ENCODE data around the gene ESPNL.
A peak's percentile ranks its signal among the peaks of the same experiment; 100 is the strongest.

Gene ESPNL

DNA sequence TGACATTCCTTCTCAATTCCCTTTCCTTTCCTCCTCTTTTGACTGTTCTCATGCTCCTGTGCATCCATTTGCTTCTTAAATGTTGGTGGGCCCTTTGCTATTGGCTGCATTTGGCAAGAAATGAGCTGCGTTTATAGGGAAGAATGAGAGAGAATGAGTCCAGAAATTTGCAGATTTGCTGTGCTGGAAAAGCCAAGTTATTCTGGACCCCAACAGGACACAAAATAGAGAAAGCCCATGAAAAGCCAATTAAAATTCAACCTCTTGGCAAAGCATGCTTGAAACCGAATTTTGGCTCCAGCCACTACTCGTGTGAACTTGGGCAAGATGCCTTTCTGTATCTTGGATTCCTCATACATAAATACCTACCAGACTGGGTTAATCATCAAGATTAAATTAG is 40.6 kb upstream of the ESPNL start:
- Histone ChIP-seq H2BK120ac (ENCODE audit: insufficient read depth, low read length, poor library complexity) (no peak overlapping the region), H2BK5ac (ENCODE audit: low read depth, low read length, poor library complexity) (no peak overlapping the region), H2AFZ (ENCODE audit: insufficient read depth, low read length, poor library complexity) (no peak overlapping the region), H3K18ac (ENCODE audit: low read length) (no peak overlapping the region), H3K27me3 (ENCODE audit: insufficient read depth, low read length) (no peaks in the 10 kb centered on the region), H4K12ac (ENCODE audit: low read depth, low read length) (no peak overlapping the region), H4K91ac (ENCODE audit: low read depth, low read length) (no peak overlapping the region), H3K79me2 (ENCODE audit: control insufficient read depth, insufficient read depth, low read length, poor library complexity) (peaks cover 6% of the 10 kb centered on the region), H3K9me3 (ENCODE audit: insufficient read depth, low read depth, low read length) (peaks cover 1% of the 10 kb centered on the region), H2BK12ac (ENCODE audit: low read length) (no peak overlapping the region), H3K36me3 (ENCODE audit: control insufficient read depth in 1 of 2, insufficient read depth in 2 of 2, low read length in 2 of 2) (no peaks in the 10 kb centered on the region), H3K4me2 (ENCODE audit: low read length) (no peak overlapping the region), H3K23ac (ENCODE audit: low read length) (no peak overlapping the region), H4K8ac (ENCODE audit: low read depth, low read length) (no peak overlapping the region), H3K4me1 (ENCODE audit: control insufficient read depth in 1 of 2, insufficient read depth in 2 of 2, low read length in 2 of 2) (peaks cover 0 to 8% of the 10 kb centered on the region in 2 experiments), H3K79me1 (ENCODE audit: low read length) (peaks cover 9% of the 10 kb centered on the region), H3K27ac (ENCODE audit: low read depth, low read length) (no peak overlapping the region), H3K14ac (ENCODE audit: low read length) (no peak overlapping the region), H2AK5ac (ENCODE audit: low read length) (no peak overlapping the region), H3K4ac (ENCODE audit: low read depth, low read length) (no peak overlapping the region), H3K9ac (ENCODE audit: low read length) (no peak overlapping the region), H3K4me3 (ENCODE audit: low read depth, low read length) (no peak overlapping the region)
- no peak for DNase-seq
- no CpG with 5 or more reads among the region's 3 CpGs for WGBS (ENCODE audit: extremely low coverage, insufficient coverage, insufficient read length)

GRCh38 chr2:238060096-238060541 is 40.0 kb upstream of the ESPNL start:
- Histone ChIP-seq H3K79me1 (ENCODE audit: low read length) (peaks cover 9% of the 10 kb centered on the region), H4K8ac (ENCODE audit: low read depth, low read length) (peak overlapping the region; percentile 98), H3K23ac (ENCODE audit: low read length) (no peak overlapping the region), H2BK12ac (ENCODE audit: low read length) (no peak overlapping the region), H3K27ac (ENCODE audit: low read depth, low read length) (peak overlapping the region; percentile 68), H4K91ac (ENCODE audit: low read depth, low read length) (peak overlapping the region; percentile 91), H2AFZ (ENCODE audit: insufficient read depth, low read length, poor library complexity) (peak overlapping the region; percentile 99), H3K9me3 (ENCODE audit: insufficient read depth, low read depth, low read length) (peaks cover 1% of the 10 kb centered on the region), H2BK120ac (ENCODE audit: insufficient read depth, low read length, poor library complexity) (peak overlapping the region; percentile 86), H3K14ac (ENCODE audit: low read length) (peak overlapping the region; percentile 91), H2BK5ac (ENCODE audit: low read depth, low read length, poor library complexity) (peak overlapping the region; percentile 60), H3K9ac (ENCODE audit: low read length) (peak overlapping the region; percentile 94), H3K27me3 (ENCODE audit: insufficient read depth, low read length) (no peaks in the 10 kb centered on the region), H3K18ac (ENCODE audit: low read length) (peak overlapping the region; percentile 96), H3K36me3 (ENCODE audit: control insufficient read depth in 1 of 2, insufficient read depth in 2 of 2, low read length in 2 of 2) (no peaks in the 10 kb centered on the region), H3K4ac (ENCODE audit: low read depth, low read length) (peak overlapping the region; percentile 85), H3K4me1 (ENCODE audit: control insufficient read depth in 1 of 2, insufficient read depth in 2 of 2, low read length in 2 of 2) (peaks cover 0 to 8% of the 10 kb centered on the region in 2 experiments), H3K4me2 (ENCODE audit: low read length) (peak overlapping the region; percentile 61), H2AK5ac (ENCODE audit: low read length) (no peak overlapping the region), H4K12ac (ENCODE audit: low read depth, low read length) (peak overlapping the region; percentile 98), H3K79me2 (ENCODE audit: control insufficient read depth, insufficient read depth, low read length, poor library complexity) (peaks cover 6% of the 10 kb centered on the region), H3K4me3 (ENCODE audit: low read depth, low read length) (peak overlapping the region; percentile 88)
- no CpG with 5 or more reads among the region's 18 CpGs for WGBS (ENCODE audit: extremely low coverage, insufficient coverage, insufficient read length)
- no peak for DNase-seq

DNA sequence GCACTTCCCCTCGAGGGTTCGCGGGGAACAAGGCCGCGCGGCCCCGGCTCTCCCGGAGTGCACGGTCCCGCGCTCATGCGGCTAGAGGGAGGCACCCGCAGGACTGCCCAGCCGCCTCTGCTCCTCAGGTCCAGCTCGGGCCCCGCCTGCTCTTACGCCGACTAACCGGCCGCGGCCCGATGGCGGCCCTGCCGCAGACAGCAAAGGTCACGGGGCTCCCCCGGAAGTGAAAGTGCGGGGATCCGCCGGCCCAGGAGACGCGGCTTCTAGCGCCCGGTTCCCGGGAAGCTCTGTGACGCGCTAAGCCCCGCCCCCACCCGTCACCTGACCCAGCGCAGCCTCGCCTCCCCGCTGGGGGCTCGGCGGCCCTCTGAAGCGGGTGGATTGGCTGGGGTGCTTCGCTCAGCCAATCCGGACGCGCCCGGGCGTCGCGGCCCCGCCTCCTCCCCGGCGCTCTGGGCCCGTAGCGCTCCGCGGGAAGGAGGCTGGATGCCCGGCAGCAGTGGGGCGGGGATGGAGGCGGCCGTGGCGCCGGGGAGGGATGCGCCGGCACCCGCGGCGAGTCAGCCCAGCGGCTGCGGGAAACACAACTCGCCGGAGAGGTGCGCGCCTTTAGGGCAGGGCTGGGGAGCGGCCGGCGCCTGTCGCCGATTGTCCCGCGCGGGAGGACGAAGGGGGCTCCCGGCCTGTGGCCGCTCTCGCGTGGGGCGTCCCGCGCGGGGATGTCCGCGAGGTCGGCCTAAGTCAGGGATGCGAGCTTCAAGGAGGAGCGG is 39.4 kb upstream of the ESPNL start, which contains the start of gene SCLY:
Gene SCLY, plus strand, starts transcription at position 460 of the 773 bp plus-strand sequence. Its CDS starts 54 bp downstream, at position 514.
- Histone ChIP-seq H2AFZ (ENCODE audit: insufficient read depth, low read length, poor library complexity) (peak within 1 kb of the TSS; percentile 99), H3K4me3 (ENCODE audit: low read depth, low read length) (peak within 1 kb of the TSS; percentile 88), H3K9me3 (ENCODE audit: insufficient read depth, low read depth, low read length) (peaks cover 1% of the 10 kb centered on the region), H2BK12ac (ENCODE audit: low read length) (no peak within 1 kb of the TSS), H3K4me1 (ENCODE audit: control insufficient read depth in 1 of 2, insufficient read depth in 2 of 2, low read length in 2 of 2) (peaks cover 0 to 8% of the 10 kb centered on the region in 2 experiments), H3K4me2 (ENCODE audit: low read length) (peak within 1 kb of the TSS; percentile 76), H4K91ac (ENCODE audit: low read depth, low read length) (peak within 1 kb of the TSS; percentile 91), H2AK5ac (ENCODE audit: low read length) (peak within 1 kb of the TSS; percentile 24), H3K23ac (ENCODE audit: low read length) (no peak within 1 kb of the TSS), H4K12ac (ENCODE audit: low read depth, low read length) (peak within 1 kb of the TSS; percentile 98), H4K8ac (ENCODE audit: low read depth, low read length) (peak within 1 kb of the TSS; percentile 98), H3K79me2 (ENCODE audit: control insufficient read depth, insufficient read depth, low read length, poor library complexity) (peaks cover 6% of the 10 kb centered on the region), H3K79me1 (ENCODE audit: low read length) (peaks cover 9% of the 10 kb centered on the region), H3K27me3 (ENCODE audit: insufficient read depth, low read length) (no peaks in the 10 kb centered on the region), H3K9ac (ENCODE audit: low read length) (peak within 1 kb of the TSS; percentile 94), H3K36me3 (ENCODE audit: control insufficient read depth in 1 of 2, insufficient read depth in 2 of 2, low read length in 2 of 2) (no peaks in the 10 kb centered on the region), H3K14ac (ENCODE audit: low read length) (peak within 1 kb of the TSS; percentile 91), H3K4ac (ENCODE audit: low read depth, low read length) (peak within 1 kb of the TSS; percentile 85), H3K27ac (ENCODE audit: low read depth, low read length) (peak within 1 kb of the TSS; percentile 68), H3K18ac (ENCODE audit: low read length) (peak within 1 kb of the TSS; percentile 96), H2BK120ac (ENCODE audit: insufficient read depth, low read length, poor library complexity) (peak within 1 kb of the TSS; percentile 86), H2BK5ac (ENCODE audit: low read depth, low read length, poor library complexity) (peak within 1 kb of the TSS; percentile 60)
- peak; percentile 96 to 97 for DNase-seq
- WGBS (ENCODE audit: extremely low coverage, insufficient coverage, insufficient read length), result no CpG with 5 or more reads among the region's 98 CpGs

DNA sequence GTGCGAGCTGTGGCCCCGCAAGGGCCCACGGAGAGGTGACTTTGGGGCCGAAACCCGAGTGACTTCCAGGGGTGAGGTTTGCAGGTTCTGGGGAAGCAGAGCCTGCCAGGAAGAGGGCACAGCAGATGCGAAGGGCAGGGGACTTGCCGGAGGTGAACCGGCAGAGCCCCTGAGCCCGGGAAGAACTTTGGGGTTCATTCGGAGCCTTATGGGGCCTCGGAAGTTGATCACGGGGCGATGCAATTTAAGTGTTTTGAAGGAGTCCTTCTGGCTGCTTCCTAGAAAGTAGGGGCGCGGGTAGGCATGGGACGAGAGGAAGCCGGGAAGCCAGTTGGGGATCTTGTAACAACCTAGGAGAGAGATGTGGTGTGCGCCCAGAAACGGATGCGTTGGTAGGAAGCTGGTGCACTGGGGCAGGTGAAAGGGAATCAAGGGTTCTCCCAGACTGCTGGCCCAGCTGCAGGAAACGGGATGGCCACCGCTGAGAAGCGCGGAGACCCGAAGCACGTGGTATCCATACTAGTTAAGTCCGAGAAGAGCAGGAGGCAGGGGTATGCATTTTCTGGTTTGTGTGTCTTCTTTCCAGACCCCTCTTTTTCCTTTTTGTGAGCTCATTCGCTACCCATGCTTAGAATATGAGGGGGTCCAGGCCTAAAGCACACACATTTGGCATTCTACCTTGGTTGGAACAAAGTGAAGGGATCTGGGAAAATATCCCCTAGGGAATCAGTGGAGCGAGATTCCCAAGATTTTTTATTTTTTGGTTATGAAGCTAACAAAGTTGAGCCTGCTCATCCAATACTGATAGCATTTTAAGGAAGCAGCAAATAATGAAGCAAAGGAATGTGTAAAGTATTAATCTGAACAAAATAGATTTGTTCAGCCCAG is 38.6 kb upstream of the ESPNL start:
- Histone ChIP-seq H3K23ac (ENCODE audit: low read length) (no peak overlapping the region), H3K4ac (ENCODE audit: low read depth, low read length) (peak overlapping the region; percentile 65), H3K14ac (ENCODE audit: low read length) (peak overlapping the region; percentile 66), H2BK5ac (ENCODE audit: low read depth, low read length, poor library complexity) (peak overlapping the region; percentile 47), H3K4me2 (ENCODE audit: low read length) (peak overlapping the region; percentile 76), H3K18ac (ENCODE audit: low read length) (peak overlapping the region; percentile 84), H3K9me3 (ENCODE audit: insufficient read depth, low read depth, low read length) (peaks cover 3% of the 10 kb centered on the region), H3K79me2 (ENCODE audit: control insufficient read depth, insufficient read depth, low read length, poor library complexity) (peaks cover 6% of the 10 kb centered on the region), H3K9ac (ENCODE audit: low read length) (peak overlapping the region; percentile 34), H3K4me1 (ENCODE audit: control insufficient read depth in 1 of 2, insufficient read depth in 2 of 2, low read length in 2 of 2) (peaks cover 0 to 8% of the 10 kb centered on the region in 2 experiments), H3K27ac (ENCODE audit: low read depth, low read length) (no peak overlapping the region), H4K8ac (ENCODE audit: low read depth, low read length) (peak overlapping the region; percentile 83), H4K12ac (ENCODE audit: low read depth, low read length) (no peak overlapping the region), H2AFZ (ENCODE audit: insufficient read depth, low read length, poor library complexity) (peak overlapping the region; percentile 89), H3K4me3 (ENCODE audit: low read depth, low read length) (peak overlapping the region; percentile 79), H3K36me3 (ENCODE audit: control insufficient read depth in 1 of 2, insufficient read depth in 2 of 2, low read length in 2 of 2) (peaks cover 3 to 6% of the 10 kb centered on the region in 2 experiments), H2BK12ac (ENCODE audit: low read length) (no peak overlapping the region), H3K79me1 (ENCODE audit: low read length) (peaks cover 9% of the 10 kb centered on the region), H3K27me3 (ENCODE audit: insufficient read depth, low read length) (no peaks in the 10 kb centered on the region), H2AK5ac (ENCODE audit: low read length) (peak overlapping the region; percentile 24), H2BK120ac (ENCODE audit: insufficient read depth, low read length, poor library complexity) (peak overlapping the region; percentile 54), H4K91ac (ENCODE audit: low read depth, low read length) (peak overlapping the region; percentile 25)
- WGBS (ENCODE audit: extremely low coverage, insufficient coverage, insufficient read length), result no CpG with 5 or more reads among the region's 29 CpGs
- peak in 1 of 2 donors; percentile 8 for DNase-seq

Data from trophoblast cell (in vitro differentiated cells and primary cell).